Mesothelial cell of epicardium (in vitro differentiated cells): Measurements from ENCODE around the gene FGGY. TPM values are rescaled to one million over a fixed set of nuclear protein-coding genes. Genes with fewer than 3 reads are reported as not detected.
A peak's percentile ranks its signal among the peaks of the same experiment; 100 is the strongest.

Experiments
- DNase-seq, 2 experiments: peaks; one replicate each; pipeline ENCODE4 v3.0.0; 2021; ENCODE audit warnings: low spot score in 2 of 2; ENCODE audit not compliant: unreplicated experiment in 2 of 2
- H3K27ac Mint-ChIP-seq: 2 replicates; pipeline ENCODE4 v1.8.0; 2021; ENCODE audit warnings: mixed read lengths
- H3K27me3 Mint-ChIP-seq: 2 replicates; pipeline ENCODE4 v1.8.0; 2021; ENCODE audit warnings: low read depth, mixed read lengths
- H3K36me3 Mint-ChIP-seq: 2 replicates; pipeline ENCODE4 v1.8.0; 2021; ENCODE audit warnings: mixed read lengths
- H3K4me1 Mint-ChIP-seq: 2 replicates; pipeline ENCODE4 v1.8.0; 2021; ENCODE audit warnings: mixed read lengths
- H3K4me3 Mint-ChIP-seq: 2 replicates; pipeline ENCODE4 v1.8.0; 2021; ENCODE audit warnings: mild to moderate bottlenecking, moderate library complexity, mixed read lengths
- H3K9me3 Mint-ChIP-seq: 2 replicates; pipeline ENCODE4 v1.8.0; 2021; ENCODE audit warnings: mixed read lengths
- CTCF ChIP-seq: fragments of 200-600 bp; sonication (generic); IDR thresholded peaks from one replicate; pipeline ENCODE4 v1.5.0; 2021; ENCODE audit warnings: antibody characterized with exemption; ENCODE audit not compliant: unreplicated experiment
- total RNA-seq: library from RNA; stranded (reverse); gene quantifications from 3 replicates; pipeline ENCODE4 v1.2.1, GENCODE V29; 2021

Gene FGGY
- total RNA-seq, 1 donor from 2014 or later, result 21.8 TPM

- DNase-seq, result no peak
- Mint-ChIP-seq H3K27ac (peak overlapping the region; percentile 59), H3K4me1 (peaks cover 10% of the 10 kb centered on the region), H3K36me3 (peaks cover 18% of the 10 kb centered on the region), H3K27me3 (no peaks in the 10 kb centered on the region), H3K4me3 (no peak overlapping the region), H3K9me3 (peaks cover 36% of the 10 kb centered on the region)
- TF ChIP-seq CTCF, result no peak
Measured at GRCh38 chr1:59309795-59310548, 13.1 kb downstream of the FGGY start.

- H3K9me3 Mint-ChIP-seq, result peaks cover 29% of the 10 kb centered on the region
- peaks cover 18% of the 10 kb centered on the region for H3K4me1 Mint-ChIP-seq
- H3K4me3 Mint-ChIP-seq, result no peak overlapping the region
- TF ChIP-seq CTCF, result no peak
- peaks cover 12% of the 10 kb centered on the region for H3K36me3 Mint-ChIP-seq
- no peak for DNase-seq
- H3K27ac Mint-ChIP-seq, result peak overlapping the region; percentile 67
- H3K27me3 Mint-ChIP-seq, result no peaks in the 10 kb centered on the region
Measured at GRCh38 chr1:59310549-59311250, 13.8 kb downstream of the FGGY start.

- no peak for DNase-seq
- H3K4me1 Mint-ChIP-seq, result peaks cover 36% of the 10 kb centered on the region
- peaks cover 6% of the 10 kb centered on the region for H3K36me3 Mint-ChIP-seq
- no peaks in the 10 kb centered on the region for H3K27me3 Mint-ChIP-seq
- no peak overlapping the region for H3K4me3 Mint-ChIP-seq
- TF ChIP-seq CTCF, result no peak
- H3K9me3 Mint-ChIP-seq, result peaks cover 18% of the 10 kb centered on the region
- H3K27ac Mint-ChIP-seq, result peak overlapping the region; percentile 44
Measured at GRCh38 chr1:59314776-59315528, 18.1 kb downstream of the FGGY start.

GRCh38 chr1:59315529-59316463, 18.9 kb downstream of the FGGY start:
- H3K27ac Mint-ChIP-seq, result peak overlapping the region; percentile 22

More at GRCh38 chr1:59315529-59316463, 18.9 kb downstream of the FGGY start:
- Mint-ChIP-seq H3K36me3 (peaks cover 6% of the 10 kb centered on the region), H3K27me3 (no peaks in the 10 kb centered on the region), H3K4me3 (no peak overlapping the region), H3K9me3 (peaks cover 18% of the 10 kb centered on the region), H3K4me1 (peaks cover 30% of the 10 kb centered on the region)
- TF ChIP-seq CTCF, result no peak
- no peak for DNase-seq
